Heart left ventricle (tissue), 16 donors: ENCODE measurements around the gene CACNB4. TPM values are rescaled to one million over a fixed set of nuclear protein-coding genes. Genes with fewer than 3 reads are reported as not detected.

Experiments used
- ATAC-seq, 4 donors: fragments of 200-7000 bp; cut with Tn5 transposase; one replicate each; pipeline ENCODE4 v1.9.1; 2020 to 2022; ENCODE audit warnings: moderate library complexity in 4 of 4, mild to moderate bottlenecking in 3 of 4, moderate number of reproducible peaks in 1 of 4
- DNase-seq, 5 donors: peaks; one replicate each; pipeline ENCODE4 v3.0.0-alpha.2; 2020
- H3K27ac ChIP-seq, 12 donors: fragments of 200-600 bp; sonication (generic) in 4 of 12; one replicate each; pipeline versions ENCODE4 v1.5.0 to v1.8.0; 2016 to 2022; ENCODE audit warnings: mild to moderate bottlenecking in 2 of 12
- H3K27me3 ChIP-seq, 9 donors: fragments of 200-600 bp; sonication (generic) in 2 of 9; one replicate each; pipeline versions ENCODE4 v1.5.1 to v1.8.0; 2016 to 2022; ENCODE audit warnings: mild to moderate bottlenecking in 3 of 9
- H3K36me3 ChIP-seq, 9 donors: fragments of 200-600 bp; sonication (generic) in 2 of 9; one replicate each; pipeline versions ENCODE4 v1.5.0 to v1.8.0; 2018 to 2022; ENCODE audit warnings: mild to moderate bottlenecking in 2 of 9
- H3K4me1 ChIP-seq, 12 donors: fragments of 200-600 bp; sonication (generic) in 4 of 12; one replicate each; pipeline versions ENCODE4 v1.5.0 to v1.8.0; 2016 to 2022; ENCODE audit warnings: mild to moderate bottlenecking in 3 of 12
- H3K4me3 ChIP-seq, 12 donors: fragments of 200-600 bp; sonication (generic) in 4 of 12; one replicate each; pipeline versions ENCODE4 v1.5.0 to v1.8.0; 2017 to 2022; ENCODE audit warnings: mild to moderate bottlenecking in 9 of 12, moderate library complexity in 4 of 12
- H3K9me3 ChIP-seq, 12 donors: fragments of 200-600 bp; sonication (generic) in 4 of 12; one replicate each; pipeline versions ENCODE4 v1.5.0 to v1.8.0; 2016 to 2022; ENCODE audit warnings: mild to moderate bottlenecking in 1 of 12
- CTCF ChIP-seq, 12 donors: fragments of 200-600 bp; sonication (generic) in 4 of 12; IDR thresholded peaks; one replicate each; pipeline versions ENCODE4 v1.5.0 to v1.8.0; 2018 to 2022; ENCODE audit warnings: antibody characterized with exemption in 12 of 12, mild to moderate bottlenecking in 5 of 12
- POLR2A ChIP-seq, 2 donors: fragments of 450-650 bp; IDR thresholded peaks; one replicate each; pipeline ENCODE4 v1.6.1; 2017; ENCODE audit warnings: antibody characterized with exemption in 2 of 2, mild to moderate bottlenecking in 2 of 2, moderate library complexity in 2 of 2
- WGBS, 4 donors: extraction: QIAGEN DNeasy Blood & Tissue Kit in 2 of 4; methylation state at CpG; one replicate each; pipeline versions ENCODE4 v1.1.5 to v1.1.7; 2013 to 2018; 5-methylcytosine and 5-hydroxymethylcytosine counted together
- intact Hi-C, 10 donors: fragments of 100-400 bp; cut with DNase I; formaldehyde crosslinking; loops; one replicate each; pipeline versions ENCODE4 v1.11.1 to v1.14.2; 2022
- polyA plus RNA-seq, 2 donors: library from polyadenylated mRNA; stranded (reverse); fragments of 200-250 nt; gene quantifications; one replicate each; pipeline ENCODE4 v1.2.3, GENCODE V29; 2013
- total RNA-seq, 9 donors: library from RNA; depleted of rRNA in 2 of 9; stranded (reverse); fragments of >200 nt in 2 of 9; fragmentation: NEBNext Ultra II Directional in 3 of 9; extraction: Animal tissue kit (Norgen Biotek cat#: 25700) in 3 of 9; gene quantifications; one replicate each; pipeline versions ENCODE4 v1.1.0 to v1.2.4, GENCODE V29; 2016 to 2023
- donor health status: ischemic (EF 13 %, LVEDD 7.1; RV severe dilation, severe dysfunction).
- donor health status: healthy with polysubstance abuse.
- donor health status: DM: no; HTN: yes; CAD: no.
- donor health status: DM: no; HTN: no; CAD: no.
- donor health status: ischemic (EF 25% LVEDD 6.9; RV normal size, moderate dysfunction).
- donor health status: ischemic (EF 25% LVEDD 5.7; RV mildly dilated, moderate dysfunction).
- donor health status: healthy.
- donor health status: DM: yes; HTN: yes; CAD: no.
- donor health status: ischemic (EF 35%, LVEDD 5.7; RV mildly dilated, moderate dysfunction).
- donor health status: nonischemic (EF 11% LVEDD 7.7; RV severe dilation, severe dysfunction).
- donor health status: DM: yes; HTN: yes; CAD: no.
- donor health status: PGD.
- donor health status: ischemic (EF 29% LVEDD 5.4; RV normal size, mild dysfunction).
- donor health status: nonischemic (EF 23%, LVEDD 6.1; RV moderate dilation, normal function).

Gene CACNB4
- total and polyA plus RNA-seq, 11 donors: 0.03 to 1.5 (median 0.39) TPM

GRCh38 chr2:151786483-151786882 lies 312.4 kb downstream of the CACNB4 start:
- no peak overlapping the region for H3K4me3 ChIP-seq
- ATAC-seq (no peak), DNase-seq (no peak)
- H3K36me3 ChIP-seq: peaks cover 0 to 73% (median 43%) of the 10 kb centered on the region in 9 donors
- no peaks in the 10 kb centered on the region for H3K4me1 ChIP-seq
- TF ChIP-seq CTCF (IDR thresholded peaks at IDR 0.05): no peak
- TF ChIP-seq POLR2A (IDR thresholded peaks at IDR 0.05): no peak
- WGBS, 4 donors: 83 to 97% (median 89%) methylated on average over 1 of the region's 1 CpG
- H3K27ac ChIP-seq: no peak overlapping the region
- no peaks in the 10 kb centered on the region for H3K27me3 ChIP-seq
- intact Hi-C loops: no loop called here
- peaks cover 0 to under 1% (median 0%) of the 10 kb centered on the region in 12 donors for H3K9me3 ChIP-seq

GRCh38 chr2:151786077-151786476 lies 312.8 kb downstream of the CACNB4 start:
- DNase-seq (no peak), ATAC-seq (no peak)
- no peaks in the 10 kb centered on the region for H3K4me1 ChIP-seq
- peaks cover 0 to 77% (median 47%) of the 10 kb centered on the region in 9 donors for H3K36me3 ChIP-seq
- no peak for TF ChIP-seq POLR2A (IDR thresholded peaks at IDR 0.05)
- no peak for TF ChIP-seq CTCF (IDR thresholded peaks at IDR 0.05)
- 96 to 100% (median 97%) methylated on average over 5 of the region's 5 CpGs for WGBS, 4 donors
- intact Hi-C loops: no loop called here
- no peak overlapping the region for H3K4me3 ChIP-seq
- H3K27me3 ChIP-seq: no peaks in the 10 kb centered on the region
- H3K9me3 ChIP-seq: no peaks in the 10 kb centered on the region
- H3K27ac ChIP-seq: no peak overlapping the region

- WGBS, 4 donors: 93 to 99% (median 97%) methylated on average over 2 of the region's 2 CpGs
- H3K27ac ChIP-seq: no peak overlapping the region
Observed at GRCh38 chr2:151783133-151783520, 315.7 kb downstream of the CACNB4 start.

More at GRCh38 chr2:151783133-151783520, 315.7 kb downstream of the CACNB4 start:
- H3K4me1 ChIP-seq: no peaks in the 10 kb centered on the region
- no peak for ATAC-seq
- TF ChIP-seq CTCF (IDR thresholded peaks at IDR 0.05) (no peak), POLR2A (IDR thresholded peaks at IDR 0.05) (no peak)
- no peak overlapping the region for H3K4me3 ChIP-seq
- peaks cover 0 to 70% (median 46%) of the 10 kb centered on the region in 9 donors for H3K36me3 ChIP-seq
- H3K27me3 ChIP-seq: no peaks in the 10 kb centered on the region
- peaks cover 0 to 4% (median 0%) of the 10 kb centered on the region in 12 donors for H3K9me3 ChIP-seq
- no peak for DNase-seq
- intact Hi-C loops: no loop called here

Other genes starting within 250 kb of the CACNB4 start
- gene STAM2, start 76.7 kb upstream of the CACNB4 start, total RNA-seq: 10 to 100 TPM; 21.4 to 36.1 (median 27.0) TPM
- 10 to 100 TPM in 1 of 2 donors, 1 to 10 TPM in 1; 4.7 to 13.1 TPM for gene STAM2, start 76.7 kb upstream of the CACNB4 start, polyA plus RNA-seq
- gene FMNL2, start 236.1 kb upstream of the CACNB4 start, total RNA-seq: 10 to 100 TPM in 2 of 9 donors, 1 to 10 TPM in 7; 4.7 to 19.4 (median 5.5) TPM
- gene FMNL2, start 236.1 kb upstream of the CACNB4 start, polyA plus RNA-seq: 1 to 10 TPM; 5.1 to 6.7 TPM